H9 (cell line): ENCODE measurements around the gene PLA2G5. TPM values are rescaled to one million over a fixed set of nuclear protein-coding genes. Genes with fewer than 3 reads are reported as not detected.

Source experiments
- DNase-seq: peaks from one replicate; pipeline ENCODE4 v3.0.0-alpha.2; 2017
- H2AFZ ChIP-seq: one replicate; pipeline ENCODE4 v1.6.1; 2013; ENCODE audit warnings: mild to moderate bottlenecking, low read length, control low read depth, moderate library complexity
- H2AK5ac ChIP-seq: 2 replicates; pipeline ENCODE4 v1.6.1; 2013; ENCODE audit warnings: low read length, control low read depth, mixed read lengths; ENCODE audit not compliant: insufficient read length
- H2BK120ac ChIP-seq: one replicate; pipeline ENCODE4 v1.6.1; 2013; ENCODE audit warnings: low read depth, mild to moderate bottlenecking, low read length, control low read depth, inconsistent platforms; ENCODE audit not compliant: poor library complexity, severe bottlenecking
- H2BK12ac ChIP-seq: 2 replicates; pipeline ENCODE4 v1.6.1; 2013; ENCODE audit warnings: low read length, control low read depth, mixed read lengths, low read depth; ENCODE audit not compliant: insufficient read length
- H2BK15ac ChIP-seq: 2 replicates; pipeline ENCODE4 v1.6.1; 2013; ENCODE audit warnings: low read depth, low read length, control low read depth
- H2BK20ac ChIP-seq: one replicate; pipeline ENCODE4 v1.6.1; 2013; ENCODE audit warnings: low read depth, mild to moderate bottlenecking, low read length, control low read depth, inconsistent platforms; ENCODE audit not compliant: poor library complexity, severe bottlenecking
- H2BK5ac ChIP-seq: 2 replicates; pipeline ENCODE4 v1.6.1; 2013; ENCODE audit warnings: low read length, control low read depth, mixed read lengths; ENCODE audit not compliant: insufficient read length
- H3K14ac ChIP-seq: 2 replicates; pipeline ENCODE4 v1.6.1; 2013; ENCODE audit warnings: low read length, control low read depth; ENCODE audit not compliant: insufficient read depth
- H3K18ac ChIP-seq: 2 replicates; pipeline ENCODE4 v1.6.1; 2013; ENCODE audit warnings: low read depth, mild to moderate bottlenecking, mixed read lengths, low read length, control low read depth; ENCODE audit not compliant: insufficient read length
- H3K23ac ChIP-seq: 2 replicates; pipeline ENCODE4 v1.6.1; 2013; ENCODE audit warnings: low read length, control low read depth, mixed read lengths, low read depth; ENCODE audit not compliant: insufficient read length
- H3K23me2 ChIP-seq: 2 replicates; pipeline ENCODE4 v1.6.1; 2013; ENCODE audit warnings: low read depth, mild to moderate bottlenecking, mixed read lengths, low read length, control low read depth; ENCODE audit not compliant: insufficient read length, poor library complexity, severe bottlenecking
- H3K27ac ChIP-seq: 2 replicates; pipeline ENCODE4 v1.5.1; 2013; ENCODE audit warnings: low read length, control low read depth, mixed read lengths, low read depth; ENCODE audit not compliant: insufficient read length
- H3K27me3 ChIP-seq: 2 replicates; pipeline ENCODE4 v1.6.1; 2013; ENCODE audit warnings: low read length, control low read depth, inconsistent platforms; ENCODE audit not compliant: insufficient read depth
- H3K4ac ChIP-seq: 2 replicates; pipeline ENCODE4 v1.6.1; 2013; ENCODE audit warnings: low read depth, mild to moderate bottlenecking, control low read depth, inconsistent platforms, low read length, moderate library complexity
- H3K4me1 ChIP-seq: 2 replicates; pipeline ENCODE4 v1.6.1; 2013; ENCODE audit warnings: low read length, control low read depth, inconsistent platforms; ENCODE audit not compliant: insufficient read depth
- H3K4me2 ChIP-seq: 2 replicates; pipeline ENCODE4 v1.6.1; 2013; ENCODE audit warnings: low read length, control low read depth, mixed read lengths; ENCODE audit not compliant: insufficient read length, insufficient read depth
- H3K56ac ChIP-seq: 2 replicates; pipeline ENCODE4 v1.6.1; 2013; ENCODE audit warnings: low read depth, mild to moderate bottlenecking, mixed read lengths, low read length, control low read depth; ENCODE audit not compliant: insufficient read length
- H3K79me1 ChIP-seq: 2 replicates; pipeline ENCODE4 v1.6.1; 2013; ENCODE audit warnings: low read depth, mild to moderate bottlenecking, moderate library complexity, low read length, control low read depth, inconsistent platforms; ENCODE audit not compliant: insufficient read depth, poor library complexity, severe bottlenecking
- H3K79me2 ChIP-seq: 2 replicates; pipeline ENCODE4 v1.6.1; 2013; ENCODE audit warnings: low read length, control low read depth, inconsistent platforms; ENCODE audit not compliant: insufficient read depth
- H3K9ac ChIP-seq: 2 replicates; pipeline ENCODE4 v1.6.1; 2013; ENCODE audit warnings: low read length, control low read depth, mixed read lengths; ENCODE audit not compliant: insufficient read length; ENCODE audit errors: extremely low read depth
- H3K9me3 ChIP-seq: one replicate; pipeline ENCODE4 v1.6.1; 2013; ENCODE audit warnings: low read depth, low read length, inconsistent platforms; ENCODE audit not compliant: control insufficient read depth
- H3T11ph ChIP-seq: one replicate; pipeline ENCODE4 v1.6.1; 2013; ENCODE audit warnings: mild to moderate bottlenecking, low read length, control low read depth, inconsistent platforms
- H4K20me1 ChIP-seq: one replicate; pipeline ENCODE4 v1.6.1; 2013; ENCODE audit not compliant: control insufficient read depth, insufficient read length, insufficient read depth
- H4K5ac ChIP-seq: 2 replicates; pipeline ENCODE4 v1.6.1; 2013; ENCODE audit warnings: low read depth, mild to moderate bottlenecking, mixed read lengths, low read length, control low read depth; ENCODE audit not compliant: insufficient read length
- H4K8ac ChIP-seq: replicated peaks from 2 replicates; pipeline ENCODE4 v1.6.1; 2013; ENCODE audit warnings: low read length, control low read depth, mixed read lengths, low read depth; ENCODE audit not compliant: insufficient read length
- H4K91ac ChIP-seq: 2 replicates; pipeline ENCODE4 v1.6.1; 2013; ENCODE audit warnings: low read depth, mild to moderate bottlenecking, moderate library complexity, mixed read lengths, low read length, control low read depth; ENCODE audit not compliant: insufficient read length
- H3K27ac Mint-ChIP-seq, 3 experiments: 2 replicates in 2 of 3; 3 replicates in 1 of 3; pipeline ENCODE4 v1.8.0; 2020 to 2021; ENCODE audit warnings: mixed read lengths in 3 of 3, mild to moderate bottlenecking in 1 of 3, moderate library complexity in 1 of 3
- H3K27me3 Mint-ChIP-seq: 2 replicates; pipeline ENCODE4 v1.8.0; 2021; ENCODE audit warnings: low read depth, mild to moderate bottlenecking, moderate library complexity, mixed read lengths
- H3K36me3 Mint-ChIP-seq, 3 experiments: 2 replicates in 2 of 3; 3 replicates in 1 of 3; pipeline ENCODE4 v1.8.0; 2020 to 2021; ENCODE audit warnings: low read depth in 3 of 3, mixed read lengths in 3 of 3; ENCODE audit not compliant: insufficient read depth in 1 of 3
- H3K4me1 Mint-ChIP-seq, 2 experiments: 2 replicates each; pipeline ENCODE4 v1.8.0; 2020; ENCODE audit warnings: mixed read lengths in 2 of 2
- H3K4me3 Mint-ChIP-seq, 2 experiments: 2 replicates in 1 of 2; 3 replicates in 1 of 2; pipeline ENCODE4 v1.8.0; 2020 to 2021; ENCODE audit warnings: mild to moderate bottlenecking in 2 of 2, mixed read lengths in 2 of 2, moderate library complexity in 1 of 2
- H3K9me3 Mint-ChIP-seq, 2 experiments: 2 replicates in 1 of 2; 3 replicates in 1 of 2; pipeline ENCODE4 v1.8.0; 2020; ENCODE audit warnings: mild to moderate bottlenecking in 2 of 2, mixed read lengths in 2 of 2, moderate library complexity in 1 of 2
- CTCF ChIP-seq: fragments of 200-600 bp; sonication (generic); conservative IDR thresholded peaks from 3 replicates; pipeline ENCODE4 v1.8.0; 2021; ENCODE audit warnings: antibody characterized with exemption, mild to moderate bottlenecking
- WGBS: extraction: QIAGEN DNeasy Blood & Tissue Kit; methylation state at CpG from one replicate; pipeline ENCODE4 v1.1.7; 2013; ENCODE audit warnings: missing lambda C conversion rate, low lambda C conversion rate, mixed read lengths; ENCODE audit not compliant: insufficient read length; ENCODE audit errors: extremely low coverage; 5-methylcytosine and 5-hydroxymethylcytosine counted together
- total RNA-seq: library from RNA; stranded (reverse); gene quantifications from 2 replicates; pipeline ENCODE4 v1.2.1, GENCODE V29; 2021

PLA2G5 gene
- total RNA-seq, 1 experiment from 2014 or later = not detected

DNA sequence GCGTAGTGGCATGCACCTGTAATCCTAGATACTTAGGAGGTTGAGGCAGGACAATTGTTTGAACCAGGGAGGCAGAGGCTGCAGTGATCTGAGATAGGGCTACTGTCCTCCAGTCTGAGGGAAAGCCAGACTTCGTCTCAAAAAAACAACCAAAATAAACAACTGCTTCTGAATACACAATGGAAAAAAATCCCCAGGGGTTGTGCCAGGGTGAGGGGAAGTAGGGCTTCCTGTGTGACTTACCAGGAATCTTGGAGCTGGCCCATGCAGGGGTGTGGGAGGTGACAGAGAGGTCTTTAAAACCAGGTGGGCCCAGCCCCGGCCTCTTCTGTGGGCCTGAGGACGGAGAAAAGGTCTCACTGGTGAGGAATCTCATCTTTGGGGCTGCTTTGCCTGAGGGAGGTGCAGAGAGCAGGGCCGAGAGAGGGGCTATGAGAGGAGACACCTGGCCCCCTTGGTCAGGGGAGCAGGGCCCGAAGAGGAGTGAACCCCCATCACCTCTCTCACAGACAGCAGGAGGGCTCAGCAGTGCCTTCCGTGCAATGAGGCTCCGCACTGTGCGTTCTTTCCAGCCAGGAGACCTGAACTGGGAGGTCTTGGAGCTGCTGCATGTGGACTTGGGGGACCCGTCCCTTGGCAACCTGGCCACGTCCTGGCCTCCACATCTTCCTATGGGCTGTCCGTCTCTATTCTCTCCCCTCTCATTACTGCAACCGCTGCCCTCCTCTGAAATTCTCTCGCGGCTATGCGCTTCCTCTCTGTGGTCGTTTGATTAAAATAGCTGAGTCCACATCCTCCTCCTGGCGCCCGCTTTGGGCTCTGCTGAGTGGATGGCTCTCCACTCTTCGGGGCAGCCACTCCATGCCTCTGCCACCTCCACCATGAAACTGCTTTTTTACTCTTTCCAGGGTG is 10.7 kb downstream of the PLA2G5 start:
- Histone ChIP-seq H2BK5ac (no peak overlapping the region), H4K91ac (no peak overlapping the region), H3K9ac (no peak overlapping the region), H3K23me2 (no peaks in the 10 kb centered on the region), H3K27ac (no peak overlapping the region), H3K4me2 (no peak overlapping the region), H2AK5ac (no peak overlapping the region), H3K4ac (no peak overlapping the region), H4K8ac (no peak overlapping the region), H2BK15ac (no peak overlapping the region), H3K79me1 (no peaks in the 10 kb centered on the region), H3K18ac (no peak overlapping the region), H3K9me3 (no peaks in the 10 kb centered on the region), H3T11ph (no peak overlapping the region), H3K79me2 (no peaks in the 10 kb centered on the region), H2BK120ac (no peak overlapping the region), H3K4me1 (no peaks in the 10 kb centered on the region), H4K5ac (no peak overlapping the region), H3K14ac (no peak overlapping the region), H2BK12ac (no peak overlapping the region), H3K56ac (no peak overlapping the region), H3K27me3 (no peaks in the 10 kb centered on the region), H4K20me1 (no peaks in the 10 kb centered on the region), H3K23ac (no peak overlapping the region), H2BK20ac (no peak overlapping the region), H2AFZ (no peak overlapping the region)
- Mint-ChIP-seq H3K9me3 (peaks cover 0 to 2% of the 10 kb centered on the region in 2 experiments; a peak in 1 of 5 replicates), H3K27me3 (peaks cover 8% of the 10 kb centered on the region), H3K36me3 (no peaks in the 10 kb centered on the region; a peak in 1 of 7 replicates), H3K27ac (peak overlapping the region in 1 of 3 experiments; percentile 87; a peak in 1 of 7 replicates), H3K4me1 (peaks cover 6 to 9% of the 10 kb centered on the region in 2 experiments), H3K4me3 (no peak overlapping the region)
- DNase-seq = no peak
- no CpG with 5 or more reads among the region's 20 CpGs for WGBS
- no peak for TF ChIP-seq CTCF
